ENCODE data around the gene SLC8B1. TPM values are rescaled to one million over a fixed set of nuclear protein-coding genes. Genes with fewer than 3 reads are reported as not detected.

SLC8B1 gene
- total RNA-seq, 1 donor from 2014 or later, result 3.0 TPM

DNA sequence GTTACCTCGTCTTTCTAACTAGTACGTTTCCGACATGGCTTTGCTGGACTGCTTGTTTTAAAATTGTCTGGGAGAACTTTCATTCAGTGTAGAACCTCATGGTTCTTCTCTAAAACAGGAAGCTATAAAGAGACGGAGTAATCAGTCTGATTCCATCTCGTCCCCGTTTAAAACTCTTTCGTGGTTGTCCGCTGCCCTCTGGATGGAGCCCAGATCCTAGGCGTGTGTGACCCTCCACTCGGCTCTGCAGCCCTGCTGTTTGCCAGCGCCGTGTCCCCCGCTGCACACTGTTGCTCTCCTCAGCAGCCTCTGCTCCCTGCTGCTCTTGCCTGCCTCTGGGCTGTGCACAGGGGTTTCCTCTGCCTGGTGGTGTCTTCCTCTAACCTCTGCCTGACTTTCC, 50.2 kb downstream of the SLC8B1 start:
- Histone ChIP-seq H2AFZ (replicated peaks) (no peak overlapping the region), H3K9ac (no peak overlapping the region), H3K27ac (no peak overlapping the region), H3K27me3 (no peaks in the 10 kb centered on the region), H3K4me2 (no peak overlapping the region), H3K79me2 (ENCODE audit: low read depth) (no peaks in the 10 kb centered on the region), H3F3A (ENCODE audit: low read depth) (no peaks in the 10 kb centered on the region), H3K4me3 (no peak overlapping the region), H3K36me3 (no peaks in the 10 kb centered on the region), H4K20me1 (ENCODE audit: low read depth) (no peaks in the 10 kb centered on the region), H3K4me1 (no peaks in the 10 kb centered on the region), H3K9me3 (ENCODE audit: low read depth) (no peaks in the 10 kb centered on the region)
- no peak for DNase-seq (ENCODE audit: low spot score)
- no peak overlapping the region for H3K4me3 Mint-ChIP-seq
- H3K27me3 Mint-ChIP-seq (ENCODE audit: insufficient read depth, low read depth), result peaks cover 2% of the 10 kb centered on the region
- no peak overlapping the region for H3K27ac Mint-ChIP-seq
- peaks cover 6% of the 10 kb centered on the region for H3K36me3 Mint-ChIP-seq
- peaks cover 13% of the 10 kb centered on the region for H3K4me1 Mint-ChIP-seq
- no peaks in the 10 kb centered on the region for H3K9me3 Mint-ChIP-seq
- no peak for TF ChIP-seq EZH2phosphoT487 (IDR thresholded peaks at IDR 0.05)
- TF ChIP-seq EZH2 (IDR thresholded peaks at IDR 0.05), result no peak
- TF ChIP-seq, protein P1, sequence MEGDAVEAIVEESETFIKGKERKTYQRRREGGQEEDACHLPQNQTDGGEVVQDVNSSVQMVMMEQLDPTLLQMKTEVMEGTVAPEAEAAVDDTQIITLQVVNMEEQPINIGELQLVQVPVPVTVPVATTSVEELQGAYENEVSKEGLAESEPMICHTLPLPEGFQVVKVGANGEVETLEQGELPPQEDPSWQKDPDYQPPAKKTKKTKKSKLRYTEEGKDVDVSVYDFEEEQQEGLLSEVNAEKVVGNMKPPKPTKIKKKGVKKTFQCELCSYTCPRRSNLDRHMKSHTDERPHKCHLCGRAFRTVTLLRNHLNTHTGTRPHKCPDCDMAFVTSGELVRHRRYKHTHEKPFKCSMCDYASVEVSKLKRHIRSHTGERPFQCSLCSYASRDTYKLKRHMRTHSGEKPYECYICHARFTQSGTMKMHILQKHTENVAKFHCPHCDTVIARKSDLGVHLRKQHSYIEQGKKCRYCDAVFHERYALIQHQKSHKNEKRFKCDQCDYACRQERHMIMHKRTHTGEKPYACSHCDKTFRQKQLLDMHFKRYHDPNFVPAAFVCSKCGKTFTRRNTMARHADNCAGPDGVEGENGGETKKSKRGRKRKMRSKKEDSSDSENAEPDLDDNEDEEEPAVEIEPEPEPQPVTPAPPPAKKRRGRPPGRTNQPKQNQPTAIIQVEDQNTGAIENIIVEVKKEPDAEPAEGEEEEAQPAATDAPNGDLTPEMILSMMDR (IDR thresholded peaks at IDR 0.05), result no peak

DNA sequence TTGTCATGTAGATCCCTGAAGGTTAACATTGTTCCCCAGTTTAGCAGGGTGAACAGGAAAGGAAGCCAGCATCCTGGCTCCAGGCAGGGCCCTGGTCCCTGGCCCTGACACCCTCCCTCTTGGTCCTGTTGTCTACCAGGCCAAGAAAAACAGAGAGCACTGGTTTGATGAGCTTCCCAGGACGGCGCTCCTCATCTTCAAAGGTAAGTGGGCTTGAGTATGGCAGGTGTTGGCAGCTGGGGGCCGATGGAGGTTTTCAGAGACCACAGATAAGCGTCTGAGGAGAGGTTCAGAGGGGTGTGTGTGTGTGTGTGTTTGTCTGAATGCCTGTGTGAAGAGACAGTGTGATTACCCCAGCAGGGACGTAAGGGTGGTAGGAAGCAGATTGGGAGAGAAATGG, 56.3 kb downstream of the SLC8B1 start:
- no peaks in the 10 kb centered on the region for H4K20me1 ChIP-seq (ENCODE audit: low read depth)
- Mint-ChIP-seq H3K4me1 (peaks cover 15% of the 10 kb centered on the region), H3K27ac (peak overlapping the region; percentile 50), H3K4me3 (no peak overlapping the region), H3K9me3 (no peaks in the 10 kb centered on the region), H3K27me3 (ENCODE audit: insufficient read depth, low read depth) (peaks cover 3% of the 10 kb centered on the region), H3K36me3 (peaks cover 8% of the 10 kb centered on the region)
- no peaks in the 10 kb centered on the region for H3K4me1 ChIP-seq
- H3K27ac ChIP-seq, result no peak overlapping the region
- H3K4me2 ChIP-seq, result no peak overlapping the region
- no peaks in the 10 kb centered on the region for H3K79me2 ChIP-seq (ENCODE audit: low read depth)
- no peaks in the 10 kb centered on the region for H3K36me3 ChIP-seq
- no peak for DNase-seq (ENCODE audit: low spot score)
- TF ChIP-seq EZH2phosphoT487 (IDR thresholded peaks at IDR 0.05) (no peak), EZH2 (IDR thresholded peaks at IDR 0.05) (no peak)
- TF ChIP-seq, protein P1 (IDR thresholded peaks at IDR 0.05), result no peak
- H2AFZ ChIP-seq (replicated peaks), result no peak overlapping the region
- H3F3A ChIP-seq (ENCODE audit: low read depth), result no peaks in the 10 kb centered on the region
- H3K9me3 ChIP-seq (ENCODE audit: low read depth), result no peaks in the 10 kb centered on the region
- H3K27me3 ChIP-seq, result no peaks in the 10 kb centered on the region
- no peak overlapping the region for H3K4me3 ChIP-seq
- H3K9ac ChIP-seq, result no peak overlapping the region

DNA sequence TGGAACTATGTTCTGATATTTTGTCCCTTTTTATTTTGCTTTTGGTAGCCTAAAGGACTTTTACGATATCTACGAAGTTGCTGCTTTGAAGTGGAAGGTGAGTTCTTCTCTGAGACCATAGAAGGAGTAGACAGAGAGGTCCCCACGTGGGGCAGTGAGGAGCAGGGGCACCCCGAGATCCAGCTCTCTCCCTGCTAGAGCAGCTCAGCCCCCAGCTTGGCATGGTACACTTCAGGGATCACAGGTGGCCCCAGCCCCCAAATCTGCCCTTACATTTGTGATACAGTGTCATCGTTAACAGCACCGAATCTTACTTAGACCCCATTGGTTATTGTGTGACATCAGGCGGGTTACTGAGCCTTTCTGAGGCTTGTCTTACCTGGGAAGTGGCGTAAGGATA, 56.8 kb downstream of the SLC8B1 start:
- Mint-ChIP-seq H3K4me3 (no peak overlapping the region), H3K27me3 (ENCODE audit: insufficient read depth, low read depth) (peaks cover 5% of the 10 kb centered on the region), H3K36me3 (peaks cover 8% of the 10 kb centered on the region), H3K27ac (no peak overlapping the region), H3K4me1 (peaks cover 19% of the 10 kb centered on the region), H3K9me3 (no peaks in the 10 kb centered on the region)
- Histone ChIP-seq H3K36me3 (no peaks in the 10 kb centered on the region), H3K27me3 (no peaks in the 10 kb centered on the region), H3K79me2 (ENCODE audit: low read depth) (no peaks in the 10 kb centered on the region), H4K20me1 (ENCODE audit: low read depth) (no peaks in the 10 kb centered on the region), H3K4me3 (no peak overlapping the region), H3K9me3 (ENCODE audit: low read depth) (no peaks in the 10 kb centered on the region), H2AFZ (replicated peaks) (no peak overlapping the region), H3K4me2 (no peak overlapping the region), H3K9ac (no peak overlapping the region), H3K27ac (no peak overlapping the region), H3F3A (ENCODE audit: low read depth) (no peaks in the 10 kb centered on the region), H3K4me1 (no peaks in the 10 kb centered on the region)
- TF ChIP-seq EZH2 (IDR thresholded peaks at IDR 0.05) (no peak), EZH2phosphoT487 (IDR thresholded peaks at IDR 0.05) (no peak)
- TF ChIP-seq, protein P1 (IDR thresholded peaks at IDR 0.05), result no peak
- DNase-seq (ENCODE audit: low spot score), result no peak
